Measurements from ENCODE around the gene KCTD1.

DNA sequence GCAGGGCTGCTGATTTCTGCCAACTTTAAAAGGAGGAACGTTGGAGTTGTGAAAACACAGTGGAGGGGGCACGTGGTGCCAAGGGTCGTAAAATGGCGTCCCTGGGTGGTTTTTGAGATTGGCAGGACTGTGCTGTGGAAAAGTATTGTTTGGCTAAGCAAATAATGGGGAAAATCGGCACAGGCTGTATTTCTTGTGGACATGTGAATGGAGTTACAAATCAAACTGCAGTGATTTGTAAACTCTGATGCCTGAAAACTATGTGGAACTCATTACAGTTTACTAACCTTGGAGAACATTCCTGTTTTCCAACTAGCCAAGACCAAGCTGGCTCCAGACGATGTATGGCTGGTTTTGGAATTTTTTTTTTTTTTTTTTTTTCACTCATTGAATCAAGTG lies 68.7 kb downstream of the KCTD1 start:
- TF ChIP-seq, protein P1, sequence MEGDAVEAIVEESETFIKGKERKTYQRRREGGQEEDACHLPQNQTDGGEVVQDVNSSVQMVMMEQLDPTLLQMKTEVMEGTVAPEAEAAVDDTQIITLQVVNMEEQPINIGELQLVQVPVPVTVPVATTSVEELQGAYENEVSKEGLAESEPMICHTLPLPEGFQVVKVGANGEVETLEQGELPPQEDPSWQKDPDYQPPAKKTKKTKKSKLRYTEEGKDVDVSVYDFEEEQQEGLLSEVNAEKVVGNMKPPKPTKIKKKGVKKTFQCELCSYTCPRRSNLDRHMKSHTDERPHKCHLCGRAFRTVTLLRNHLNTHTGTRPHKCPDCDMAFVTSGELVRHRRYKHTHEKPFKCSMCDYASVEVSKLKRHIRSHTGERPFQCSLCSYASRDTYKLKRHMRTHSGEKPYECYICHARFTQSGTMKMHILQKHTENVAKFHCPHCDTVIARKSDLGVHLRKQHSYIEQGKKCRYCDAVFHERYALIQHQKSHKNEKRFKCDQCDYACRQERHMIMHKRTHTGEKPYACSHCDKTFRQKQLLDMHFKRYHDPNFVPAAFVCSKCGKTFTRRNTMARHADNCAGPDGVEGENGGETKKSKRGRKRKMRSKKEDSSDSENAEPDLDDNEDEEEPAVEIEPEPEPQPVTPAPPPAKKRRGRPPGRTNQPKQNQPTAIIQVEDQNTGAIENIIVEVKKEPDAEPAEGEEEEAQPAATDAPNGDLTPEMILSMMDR (IDR thresholded peaks at IDR 0.05) = no peak
- TF ChIP-seq ZFX (IDR thresholded peaks at IDR 0.05; ENCODE audit: borderline replicate concordance) = no peak
